Neural cell (in vitro differentiated cells): ENCODE measurements around the gene XPR1.

Experiments used
- CTCF ChIP-seq: fragments of 450-650 bp; IDR thresholded peaks from 2 replicates; pipeline ENCODE4 v1.5.1; 2014; ENCODE audit warnings: antibody characterized with exemption, mild to moderate bottlenecking, moderate library complexity; ENCODE audit not compliant: poor library complexity, severe bottlenecking
- EP300 ChIP-seq: fragments of 450-650 bp; conservative IDR thresholded peaks from 2 replicates; pipeline ENCODE4 v1.6.1; 2014; ENCODE audit warnings: antibody characterized with exemption, mild to moderate bottlenecking, moderate library complexity; ENCODE audit not compliant: poor library complexity, severe bottlenecking
- MXI1 ChIP-seq: fragments of 450-650 bp; conservative IDR thresholded peaks from 2 replicates; pipeline ENCODE4 v1.6.1; 2014; ENCODE audit warnings: antibody characterized with exemption, mild to moderate bottlenecking; ENCODE audit not compliant: poor library complexity, severe bottlenecking
- POLR2AphosphoS5 ChIP-seq: IDR thresholded peaks from 2 replicates; pipeline ENCODE4 v1.6.1; 2012

DNA sequence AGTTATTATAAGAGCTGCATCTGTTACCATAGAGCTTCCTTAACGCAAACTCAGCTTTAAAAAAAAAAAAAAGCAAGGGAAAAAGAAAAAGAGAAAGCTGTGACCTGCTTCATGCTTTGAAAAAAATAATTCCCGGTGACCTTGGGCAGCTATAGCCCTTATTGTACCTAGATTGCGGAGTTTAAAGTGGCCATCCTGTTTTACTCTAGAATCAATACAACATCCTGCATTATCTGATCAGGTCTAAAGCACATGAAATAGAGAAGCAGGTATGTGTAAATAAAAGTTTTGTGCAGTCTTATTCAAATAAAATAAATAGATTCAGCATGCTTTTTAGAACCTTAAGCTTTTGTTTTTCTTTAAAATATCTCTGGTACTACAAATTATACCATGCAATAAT is 154.1 kb downstream of the XPR1 start:
- TF ChIP-seq EP300 (no peak), CTCF (no peak), POLR2AphosphoS5 (no peak), MXI1 (no peak)
